HG03159 (cell line): ENCODE data around the gene LIN7B.
"Not testable (repeated sequence)": the region's sequence is repeated elsewhere in the genome, so short reads cannot be mapped to it uniquely, and the experiment has no call there.

Source experiments
- ATAC-seq: cut with Tn5 transposase; IDR thresholded peaks from one replicate; pipeline ENCODE4 v1.9.1; 2021; ENCODE audit warnings: mild to moderate bottlenecking, moderate library complexity; ENCODE audit not compliant: unreplicated experiment

The LIN7B gene

GRCh38 chr19:49113762-49114629, at the start of gene LIN7B:
LIN7B (plus strand) TSS chr19:49114370; CDS start chr19:49114405, 35 bp downstream.
- ATAC-seq, result peak; percentile 51

- no peak for ATAC-seq
Measured at GRCh38 chr19:49064768-49065611, 49.2 kb upstream of the LIN7B start, which contains the start of gene NTF4. NTF4 (minus strand) TSS chr19:49064818; CDS start chr19:49061997, 2,821 bp downstream.

- ATAC-seq, result no peak
Measured at GRCh38 chr19:49065905-49066512, 48.2 kb upstream of the LIN7B start.

DNA sequence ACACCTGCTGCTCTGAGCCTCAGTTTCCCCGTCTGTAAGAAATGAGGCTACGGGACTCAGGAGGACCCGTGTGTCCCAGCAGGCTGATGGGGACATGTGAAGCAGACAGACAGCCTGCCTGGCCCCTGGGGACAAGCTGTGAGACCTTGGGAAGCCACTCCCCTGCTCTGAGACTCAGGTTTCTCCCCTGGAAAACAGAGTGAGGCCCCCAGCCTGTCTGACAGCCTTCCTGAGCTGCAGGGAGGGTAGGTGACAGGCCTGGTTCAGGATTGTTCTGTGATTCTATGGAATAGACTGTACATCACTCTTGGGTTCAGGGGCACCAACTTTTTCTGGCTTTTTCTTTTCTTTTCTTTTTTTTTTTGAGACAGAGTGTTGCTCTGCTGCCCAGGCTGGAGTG, 46.6 kb upstream of the LIN7B start:
- ATAC-seq, result no peak

GRCh38 chr19:49069026-49069425, 45.1 kb upstream of the LIN7B start:
- no peak for ATAC-seq

DNA sequence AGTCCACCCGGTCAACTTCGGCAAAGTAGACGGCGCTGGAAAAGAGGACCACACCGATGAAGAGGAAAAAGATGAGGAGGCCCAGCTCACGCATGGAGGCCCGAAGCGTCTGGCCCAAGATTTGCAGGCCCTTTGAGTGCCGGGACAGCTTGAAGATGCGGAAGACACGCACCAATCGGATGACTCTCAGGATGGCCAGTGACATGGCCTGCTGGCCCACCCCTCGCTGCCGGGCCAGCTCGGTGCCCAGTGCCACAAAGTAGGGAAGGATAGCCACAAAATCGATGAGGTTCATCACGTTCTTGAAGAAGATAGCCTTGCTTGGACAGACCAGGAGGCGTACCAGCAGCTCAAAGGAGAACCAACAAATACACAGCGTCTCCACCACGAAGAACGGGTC, 43.8 kb upstream of the LIN7B start:
- ATAC-seq, result no peak

DNA sequence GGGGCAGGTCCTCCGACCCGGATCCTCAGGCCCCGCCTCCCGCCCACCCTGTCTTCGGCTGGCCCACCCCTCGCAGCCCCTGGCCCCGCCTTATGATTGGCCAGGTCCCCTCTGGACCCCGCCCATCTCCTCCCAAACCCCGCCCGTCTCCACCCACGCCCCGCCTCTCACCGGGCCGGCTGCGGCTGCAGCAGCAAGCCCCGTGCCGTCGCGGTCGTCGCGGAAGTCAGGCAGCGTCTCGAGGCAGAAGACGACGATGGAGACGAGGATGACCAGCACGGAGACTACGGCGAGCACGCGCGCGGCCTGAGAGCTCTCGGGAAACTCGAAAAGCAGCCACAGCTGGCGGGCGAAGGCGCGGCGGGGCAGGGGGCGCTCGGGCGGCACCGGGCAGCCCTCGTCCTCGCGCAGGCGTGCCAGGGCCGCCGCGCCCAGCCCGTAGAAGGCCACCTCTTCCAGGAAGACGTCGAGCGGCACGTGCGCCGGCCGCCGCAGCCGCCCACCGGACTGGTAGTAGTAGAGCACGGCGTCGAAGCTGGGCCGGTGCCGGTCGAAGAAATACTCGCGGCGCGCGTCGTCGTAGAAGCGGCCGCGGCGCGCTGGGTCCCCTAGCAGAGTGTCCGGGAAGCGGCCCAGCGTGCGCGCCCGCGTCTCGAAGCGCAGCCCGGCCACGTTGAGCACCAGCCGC, 42.2 kb upstream of the LIN7B start:
- ATAC-seq, result no peak

DNA sequence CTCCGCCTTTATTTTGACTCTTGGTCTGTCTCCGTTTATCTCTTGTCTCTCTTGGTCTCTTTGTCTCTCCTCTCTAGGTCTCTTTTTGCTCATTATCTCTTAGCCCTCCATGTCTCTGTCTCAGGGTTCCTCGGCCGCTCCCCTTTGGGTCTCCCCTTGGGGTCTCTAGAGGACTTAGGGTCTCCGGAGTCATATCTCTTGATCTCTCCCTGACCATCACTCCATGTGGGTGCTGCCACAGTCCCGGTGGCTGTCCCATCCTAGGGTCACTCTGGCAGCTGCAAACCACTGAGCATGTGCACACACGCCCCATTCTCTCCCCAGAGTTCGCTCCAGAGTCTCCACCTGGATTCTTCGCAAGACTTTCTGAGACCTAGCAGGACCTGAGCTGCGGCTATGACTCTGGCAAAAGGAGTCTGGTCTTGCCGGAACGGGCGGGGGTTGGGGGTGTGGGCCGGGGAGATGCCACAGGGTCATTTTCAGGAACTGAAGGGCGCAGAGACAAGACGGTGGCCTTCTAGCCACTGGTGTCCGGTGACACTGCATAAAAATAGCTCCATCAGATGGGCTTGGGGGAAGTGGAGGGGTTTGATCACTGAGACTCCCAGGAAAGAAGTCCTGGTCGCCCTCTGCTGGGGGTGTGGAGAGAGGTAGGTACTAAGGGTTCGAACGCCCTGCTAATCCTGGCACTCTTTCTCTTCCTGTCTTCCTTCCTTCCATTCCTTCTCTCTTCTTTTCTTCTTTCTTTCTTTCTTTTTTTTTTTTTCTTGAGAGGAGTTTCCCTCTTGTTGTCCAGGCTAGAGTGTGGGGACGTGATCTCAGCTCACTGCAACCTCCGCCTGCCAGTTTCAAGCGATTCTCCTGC, 40.4 kb upstream of the LIN7B start:
- ATAC-seq, result no peak

- ATAC-seq, result not testable (repeated sequence)
Measured at GRCh38 chr19:49074869-49075268, 39.3 kb upstream of the LIN7B start.

DNA sequence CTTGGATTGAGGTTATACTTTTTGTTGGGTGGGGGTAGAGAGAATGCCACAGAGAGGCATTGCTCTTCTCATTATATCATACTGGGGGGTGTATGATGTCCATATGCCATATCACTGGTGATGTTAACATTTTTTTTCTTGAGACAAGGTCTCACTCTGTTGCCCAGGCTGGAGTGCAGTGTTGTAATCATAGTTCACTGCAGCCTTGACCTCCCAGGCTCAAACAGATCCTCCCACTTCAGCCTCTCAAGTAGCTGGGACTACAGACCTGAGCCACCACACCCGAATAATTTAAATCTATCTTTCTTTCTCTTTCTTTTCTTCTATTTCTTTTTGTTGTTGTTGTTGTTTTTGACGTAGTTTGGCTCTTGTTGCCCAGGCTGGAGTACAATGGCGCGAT, 33.8 kb upstream of the LIN7B start:
- no peak for ATAC-seq

DNA sequence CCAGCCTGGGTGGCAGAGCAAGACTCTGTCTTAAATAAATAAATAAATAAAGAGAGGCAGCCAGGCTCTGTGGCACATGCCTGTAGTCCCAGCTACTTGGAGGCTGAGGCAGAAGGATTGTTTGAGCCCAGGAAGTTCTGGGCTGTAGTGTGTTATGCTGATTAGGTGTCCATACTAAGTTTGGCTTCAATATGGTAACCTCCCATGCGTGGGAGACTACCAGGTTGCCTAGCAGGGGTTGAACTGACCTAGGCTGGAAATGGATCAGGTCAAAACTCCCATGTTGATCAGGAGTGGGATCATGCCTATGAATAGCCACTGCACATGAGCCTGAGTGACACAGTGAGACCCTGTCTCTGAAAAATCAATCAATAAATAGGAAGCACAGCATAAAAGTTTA, 32.9 kb upstream of the LIN7B start:
- no peak for ATAC-seq

DNA sequence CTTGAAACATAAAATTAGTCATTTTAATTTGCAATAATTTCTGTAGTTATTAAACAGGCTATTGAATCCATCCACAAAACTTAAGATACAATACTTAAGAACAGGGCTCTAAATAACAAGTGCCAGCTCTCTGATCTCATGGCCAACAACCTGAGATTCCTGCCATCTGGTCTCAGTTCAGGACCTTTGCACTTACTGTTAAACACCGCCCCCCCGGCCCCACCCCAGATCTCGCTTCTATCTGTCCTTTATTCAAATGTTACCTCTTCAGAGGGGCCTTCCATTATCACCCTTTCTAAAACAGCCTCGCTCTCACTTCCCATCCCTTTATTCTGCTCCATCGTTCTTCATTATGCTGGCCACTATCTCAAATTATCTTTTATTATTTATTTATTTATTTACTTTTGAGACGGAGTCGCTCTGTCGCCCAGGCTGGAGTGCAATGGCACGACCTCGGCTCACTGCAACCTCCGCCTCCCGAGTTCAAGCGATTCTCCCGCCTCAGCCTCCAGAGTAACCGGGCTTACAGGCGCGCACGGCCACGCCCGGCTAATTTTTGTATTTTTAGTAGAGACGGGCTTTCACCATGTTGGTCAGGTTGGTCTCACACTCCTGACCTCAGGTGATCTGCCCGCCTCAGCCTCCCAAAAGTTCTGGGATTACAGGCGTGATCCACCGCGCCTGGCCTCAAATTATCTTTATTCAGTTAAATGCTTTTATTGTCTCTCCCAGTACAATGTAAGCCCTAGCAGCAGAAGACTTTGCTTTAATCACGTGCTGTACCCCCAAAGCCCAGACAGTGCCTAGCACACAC, 29.8 kb upstream of the LIN7B start:
- no peak for ATAC-seq

- peak; percentile 86 for ATAC-seq
Measured at GRCh38 chr19:49085020-49085867, 28.9 kb upstream of the LIN7B start, which contains the start of gene SNRNP70. SNRNP70 (plus strand) TSS chr19:49085451; CDS start chr19:49086415, 964 bp downstream.

DNA sequence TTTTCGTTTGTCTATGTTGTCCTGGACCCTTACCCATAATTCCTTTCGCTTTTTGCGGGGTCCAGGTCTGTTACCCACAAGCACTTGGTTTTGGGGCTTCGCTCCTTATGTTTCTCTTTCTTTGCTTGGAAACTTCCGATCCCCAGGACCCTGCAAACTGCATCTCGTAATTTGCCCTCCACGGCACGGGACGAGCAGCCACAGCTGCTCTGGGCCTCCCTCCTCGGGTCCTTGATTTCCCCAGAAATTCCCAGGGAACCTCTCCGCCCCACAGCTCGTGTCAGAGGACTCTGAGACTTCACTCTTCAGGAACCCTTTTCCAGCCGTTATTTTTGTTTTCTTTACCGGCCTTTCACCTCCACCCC, 28.3 kb upstream of the LIN7B start:
- ATAC-seq, result no peak

DNA sequence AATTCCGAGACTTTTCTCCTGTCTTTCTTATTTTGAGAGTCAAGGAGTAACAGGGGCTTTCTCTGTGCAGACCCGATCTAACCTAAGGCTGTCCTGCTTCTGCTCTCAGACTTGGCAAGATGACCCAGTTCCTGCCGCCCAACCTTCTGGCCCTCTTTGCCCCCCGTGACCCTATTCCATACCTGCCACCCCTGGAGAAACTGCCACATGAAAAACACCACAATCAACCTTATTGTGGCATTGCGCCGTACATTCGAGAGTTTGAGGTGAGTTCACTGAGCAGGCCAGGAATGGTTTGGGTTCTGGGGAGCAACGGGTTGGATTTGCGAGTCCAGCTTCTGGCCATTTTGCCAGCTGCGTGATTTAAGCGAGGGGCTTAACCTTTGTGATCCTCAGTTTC, 27.9 kb upstream of the LIN7B start:
- no peak for ATAC-seq

DNA sequence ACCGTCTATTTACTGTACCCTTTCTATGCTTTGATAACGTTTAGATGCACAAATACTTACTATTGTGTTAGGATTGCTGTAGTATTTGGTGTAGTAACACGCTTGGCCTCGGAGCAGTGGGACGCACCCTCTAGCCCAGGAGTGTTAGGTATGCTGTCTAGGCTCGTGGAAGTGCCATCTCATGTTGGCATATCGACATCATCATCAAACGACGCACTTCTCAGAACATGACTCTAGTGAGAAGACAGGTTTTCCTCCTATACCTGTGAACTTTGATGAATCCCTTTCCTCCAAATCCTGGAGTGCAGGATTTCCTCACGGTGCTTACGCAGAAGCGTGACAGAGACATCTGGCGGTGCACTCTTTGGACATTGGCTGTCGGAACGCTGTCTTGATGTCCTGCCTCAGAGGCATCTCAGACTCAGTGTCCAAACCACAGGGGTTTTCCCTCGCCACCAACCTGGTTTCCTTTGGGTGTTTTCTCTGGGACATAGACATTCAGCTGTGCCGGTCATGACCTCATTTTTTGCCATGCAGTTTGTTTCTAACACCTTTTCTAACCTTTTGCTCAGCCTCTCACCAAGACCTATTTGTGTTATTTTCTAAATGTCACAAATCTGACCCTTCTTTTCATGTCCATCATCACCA, 22.7 kb upstream of the LIN7B start:
- ATAC-seq, result no peak

DNA sequence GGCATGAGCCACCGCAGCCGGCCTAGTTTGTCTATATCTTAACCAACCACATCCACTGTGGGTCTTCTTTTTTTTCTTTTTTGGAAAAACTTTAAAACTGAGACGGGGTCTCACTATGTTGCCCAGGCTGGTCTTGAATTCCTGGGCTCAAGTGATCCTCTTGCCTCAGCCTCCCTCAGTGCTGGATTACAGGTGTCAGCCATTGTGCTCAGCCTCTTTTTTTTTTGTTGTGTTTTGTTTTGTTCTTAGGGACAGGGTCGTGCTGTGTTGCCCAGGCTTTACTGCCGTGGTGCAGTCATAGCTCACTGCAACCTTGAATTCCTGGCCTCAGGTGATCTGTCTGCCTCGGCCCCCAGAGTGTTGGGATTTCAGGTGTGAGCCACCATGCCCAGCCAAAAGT, 21.5 kb upstream of the LIN7B start:
- no peak for ATAC-seq
